Measurements from ENCODE around the gene GANC. TPM values are rescaled to one million over a fixed set of nuclear protein-coding genes. Genes with fewer than 3 reads are reported as not detected.

Gene GANC
- total and polyA plus RNA-seq, 9 of the 15 experiments (the other 6 are each of a cell fraction or from before 2014, with no cell fraction given): 10.9 to 19.0 (median 14.5) TPM

DNA sequence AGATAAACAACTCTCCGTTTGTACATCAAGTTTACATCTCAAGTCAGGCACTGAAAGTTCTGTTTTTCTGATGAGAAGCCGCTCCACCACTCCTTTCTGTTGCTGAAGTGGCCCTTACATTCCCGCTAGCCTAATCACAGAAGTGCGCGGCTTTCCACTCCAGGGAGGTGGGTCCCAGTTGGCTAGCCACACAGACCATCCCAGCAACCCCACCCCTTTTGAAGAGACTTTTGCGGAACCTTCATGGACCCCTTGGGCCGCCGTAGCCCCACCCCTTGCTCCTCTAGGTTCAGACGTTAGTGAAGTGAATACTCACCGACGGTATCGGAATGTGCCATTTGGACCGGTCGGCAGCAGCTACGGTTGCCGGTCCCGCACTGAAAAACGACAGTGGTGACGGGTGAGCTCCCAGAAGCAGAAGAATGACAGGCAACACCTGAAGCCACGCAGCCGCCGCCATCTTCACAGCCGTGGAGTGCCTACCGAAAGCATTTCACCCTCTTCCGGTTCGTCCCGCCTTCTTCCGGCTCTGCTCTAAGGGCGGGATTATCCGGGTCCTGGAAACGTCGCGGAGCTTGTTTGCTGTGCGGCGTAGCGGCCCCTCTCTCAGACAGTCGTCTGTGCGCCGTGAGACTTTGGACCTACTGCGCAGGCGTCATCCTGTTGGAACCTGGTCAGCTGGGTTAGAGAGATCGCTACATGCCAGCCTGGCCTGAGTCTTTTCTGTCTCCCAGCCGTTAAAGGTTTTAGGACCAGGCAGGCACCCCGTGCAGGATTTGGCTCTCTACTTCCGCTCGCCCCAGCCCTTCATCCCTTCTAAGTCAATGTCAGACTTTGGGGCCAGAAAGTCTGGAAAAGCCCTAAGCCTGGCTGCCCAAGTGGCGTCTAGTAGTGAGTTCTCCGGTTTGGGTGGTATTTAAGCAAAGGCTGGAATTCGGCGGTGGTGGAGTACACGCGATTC lies at the start of gene GANC, which contains the start of gene TMEM87A (continued):
- TF ChIP-seq, protein P1, sequence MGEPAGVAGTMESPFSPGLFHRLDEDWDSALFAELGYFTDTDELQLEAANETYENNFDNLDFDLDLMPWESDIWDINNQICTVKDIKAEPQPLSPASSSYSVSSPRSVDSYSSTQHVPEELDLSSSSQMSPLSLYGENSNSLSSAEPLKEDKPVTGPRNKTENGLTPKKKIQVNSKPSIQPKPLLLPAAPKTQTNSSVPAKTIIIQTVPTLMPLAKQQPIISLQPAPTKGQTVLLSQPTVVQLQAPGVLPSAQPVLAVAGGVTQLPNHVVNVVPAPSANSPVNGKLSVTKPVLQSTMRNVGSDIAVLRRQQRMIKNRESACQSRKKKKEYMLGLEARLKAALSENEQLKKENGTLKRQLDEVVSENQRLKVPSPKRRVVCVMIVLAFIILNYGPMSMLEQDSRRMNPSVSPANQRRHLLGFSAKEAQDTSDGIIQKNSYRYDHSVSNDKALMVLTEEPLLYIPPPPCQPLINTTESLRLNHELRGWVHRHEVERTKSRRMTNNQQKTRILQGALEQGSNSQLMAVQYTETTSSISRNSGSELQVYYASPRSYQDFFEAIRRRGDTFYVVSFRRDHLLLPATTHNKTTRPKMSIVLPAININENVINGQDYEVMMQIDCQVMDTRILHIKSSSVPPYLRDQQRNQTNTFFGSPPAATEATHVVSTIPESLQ (CRISPR knock-in tag; IDR thresholded peaks at IDR 0.05): no peak; the same call in none of the 2 replicates
- 0 out of 4 replicates have a peak, but pooled peaks have one; percentile 11 to 25 for TF ChIP-seq RCOR1 (IDR thresholded peaks at IDR 0.05; ENCODE audit: borderline replicate concordance in 1 of 2, low read depth in 2 of 2, low read length in 2 of 2)
- peak; percentile 89 for TF ChIP-seq BRD9 (IDR thresholded peaks at IDR 0.05; ENCODE audit: low read depth, partially characterized antibody)
- no peak for TF ChIP-seq SAFB (IDR thresholded peaks at IDR 0.05; ENCODE audit: borderline replicate concordance, low read depth, low read length)
- no peak for TF ChIP-seq STAG1 (CRISPR knock-in tag; IDR thresholded peaks at IDR 0.05; ENCODE audit: borderline replicate concordance)
- no peak for TF ChIP-seq GATAD2A (IDR thresholded peaks at IDR 0.05)
- TF ChIP-seq E2F3 (CRISPR knock-in tag; IDR thresholded peaks at IDR 0.05): 0 out of 2 replicates have a peak, but pooled peaks have one; percentile 53
- no peak for TF ChIP-seq RUNX1 (IDR thresholded peaks at IDR 0.05; ENCODE audit: low read depth)
- 0 out of 2 replicates have a peak, but pooled peaks have one; percentile 14 for TF ChIP-seq KDM2B (CRISPR knock-in tag; IDR thresholded peaks at IDR 0.05)
- TF ChIP-seq ARHGAP35 (IDR thresholded peaks at IDR 0.05; ENCODE audit: partially characterized antibody): no peak
- peak; percentile 80; the same call in 1 of the 2 replicates for TF ChIP-seq LCOR (CRISPR knock-in tag; IDR thresholded peaks at IDR 0.05)
- TF ChIP-seq CBX8 (IDR thresholded peaks at IDR 0.05; ENCODE audit: borderline replicate concordance, extremely low read depth, low read depth, low read length, poor library complexity, severe bottlenecking): no peak
- no peak for TF ChIP-seq PRMT5 (CRISPR knock-in tag; IDR thresholded peaks at IDR 0.05)
- TF ChIP-seq MBD2 (IDR thresholded peaks at IDR 0.05; ENCODE audit: borderline replicate concordance, low read depth): peak; percentile 82
- TF ChIP-seq, protein P2, sequence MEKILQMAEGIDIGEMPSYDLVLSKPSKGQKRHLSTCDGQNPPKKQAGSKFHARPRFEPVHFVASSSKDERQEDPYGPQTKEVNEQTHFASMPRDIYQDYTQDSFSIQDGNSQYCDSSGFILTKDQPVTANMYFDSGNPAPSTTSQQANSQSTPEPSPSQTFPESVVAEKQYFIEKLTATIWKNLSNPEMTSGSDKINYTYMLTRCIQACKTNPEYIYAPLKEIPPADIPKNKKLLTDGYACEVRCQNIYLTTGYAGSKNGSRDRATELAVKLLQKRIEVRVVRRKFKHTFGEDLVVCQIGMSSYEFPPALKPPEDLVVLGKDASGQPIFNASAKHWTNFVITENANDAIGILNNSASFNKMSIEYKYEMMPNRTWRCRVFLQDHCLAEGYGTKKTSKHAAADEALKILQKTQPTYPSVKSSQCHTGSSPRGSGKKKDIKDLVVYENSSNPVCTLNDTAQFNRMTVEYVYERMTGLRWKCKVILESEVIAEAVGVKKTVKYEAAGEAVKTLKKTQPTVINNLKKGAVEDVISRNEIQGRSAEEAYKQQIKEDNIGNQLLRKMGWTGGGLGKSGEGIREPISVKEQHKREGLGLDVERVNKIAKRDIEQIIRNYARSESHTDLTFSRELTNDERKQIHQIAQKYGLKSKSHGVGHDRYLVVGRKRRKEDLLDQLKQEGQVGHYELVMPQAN (IDR thresholded peaks at IDR 0.05; ENCODE audit: borderline replicate concordance): peak; percentile 96
- no peak; the same call in 1 of the 2 replicates for TF ChIP-seq TEAD4 (IDR thresholded peaks at IDR 0.05; ENCODE audit: low read length)
- TF ChIP-seq TEAD4 (CRISPR knock-in tag; IDR thresholded peaks at IDR 0.05; ENCODE audit: borderline replicate concordance): no peak
- TF ChIP-seq NCOA6 (IDR thresholded peaks at IDR 0.05): no peak
- TF ChIP-seq ZNF217 (CRISPR knock-in tag; IDR thresholded peaks at IDR 0.05): no peak
- TF ChIP-seq CHD2 (IDR thresholded peaks at IDR 0.05; ENCODE audit: low read depth, low read length): peak; percentile 48; the same call in 1 of the 2 replicates
- TF ChIP-seq ATF1 (CRISPR knock-in tag; IDR thresholded peaks at IDR 0.05): no peak
- TF ChIP-seq ATF1 (tag; IDR thresholded peaks at IDR 0.05): peak; percentile 90
- TF ChIP-seq, protein P3, sequence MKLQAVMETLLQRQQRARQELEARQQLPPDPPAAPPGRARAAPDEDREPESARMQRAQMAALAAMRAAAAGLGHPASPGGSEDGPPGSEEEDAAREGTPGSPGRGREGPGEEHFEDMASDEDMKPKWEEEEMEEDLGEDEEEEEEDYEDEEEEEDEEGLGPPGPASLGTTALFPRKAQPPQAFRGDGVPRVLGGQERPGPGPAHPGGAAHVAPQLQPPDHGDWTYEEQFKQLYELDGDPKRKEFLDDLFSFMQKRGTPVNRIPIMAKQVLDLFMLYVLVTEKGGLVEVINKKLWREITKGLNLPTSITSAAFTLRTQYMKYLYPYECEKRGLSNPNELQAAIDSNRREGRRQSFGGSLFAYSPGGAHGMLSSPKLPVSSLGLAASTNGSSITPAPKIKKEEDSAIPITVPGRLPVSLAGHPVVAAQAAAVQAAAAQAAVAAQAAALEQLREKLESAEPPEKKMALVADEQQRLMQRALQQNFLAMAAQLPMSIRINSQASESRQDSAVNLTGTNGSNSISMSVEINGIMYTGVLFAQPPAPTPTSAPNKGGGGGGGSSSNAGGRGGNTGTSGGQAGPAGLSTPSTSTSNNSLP (IDR thresholded peaks at IDR 0.05; ENCODE audit: borderline replicate concordance, low read depth, low read length): no peak
- no peak for TF ChIP-seq ZNF311 (CRISPR knock-in tag; IDR thresholded peaks at IDR 0.05)
